Activated T-helper 17 cell treated with anti-CD3 and anti-CD28 coated beads, Interleukin-2, amount 50 U/mL, for 72 hours (primary cell): ENCODE results near the gene NCOA6. TPM values are rescaled to one million over a fixed set of nuclear protein-coding genes. Genes with fewer than 3 reads are reported as not detected.
A peak's percentile ranks its signal among the peaks of the same experiment; 100 is the strongest.

ENCODE experiments used
- ATAC-seq: fragments of 150-1000 bp; cut with Tn5 transposase; replicated peaks from 2 replicates; pipeline ENCODE4 v1.10.0; 2021; ENCODE audit warnings: mild to moderate bottlenecking, moderate library complexity
- H3K27ac Mint-ChIP-seq: one replicate; pipeline ENCODE4 v1.8.0; 2022; ENCODE audit warnings: mixed read lengths
- H3K27me3 Mint-ChIP-seq: one replicate; pipeline ENCODE4 v1.8.0; 2022; ENCODE audit warnings: mixed read lengths
- H3K36me3 Mint-ChIP-seq: one replicate; pipeline ENCODE4 v1.8.0; 2022; ENCODE audit warnings: low read depth, mild to moderate bottlenecking, mixed read lengths
- H3K4me1 Mint-ChIP-seq: one replicate; pipeline ENCODE4 v1.8.0; 2022; ENCODE audit warnings: mixed read lengths
- H3K4me3 Mint-ChIP-seq: one replicate; pipeline ENCODE4 v1.8.0; 2022; ENCODE audit warnings: mild to moderate bottlenecking, mixed read lengths
- H3K9me3 Mint-ChIP-seq: one replicate; pipeline ENCODE4 v1.8.0; 2022; ENCODE audit warnings: mixed read lengths
- total RNA-seq, 2 donors: library from RNA; stranded (reverse); gene quantifications; one replicate each; pipeline ENCODE4 v1.2.3, GENCODE V29; 2022

Gene NCOA6
- total RNA-seq, 2 donors from 2014 or later: 20.8 to 25.3 TPM

DNA sequence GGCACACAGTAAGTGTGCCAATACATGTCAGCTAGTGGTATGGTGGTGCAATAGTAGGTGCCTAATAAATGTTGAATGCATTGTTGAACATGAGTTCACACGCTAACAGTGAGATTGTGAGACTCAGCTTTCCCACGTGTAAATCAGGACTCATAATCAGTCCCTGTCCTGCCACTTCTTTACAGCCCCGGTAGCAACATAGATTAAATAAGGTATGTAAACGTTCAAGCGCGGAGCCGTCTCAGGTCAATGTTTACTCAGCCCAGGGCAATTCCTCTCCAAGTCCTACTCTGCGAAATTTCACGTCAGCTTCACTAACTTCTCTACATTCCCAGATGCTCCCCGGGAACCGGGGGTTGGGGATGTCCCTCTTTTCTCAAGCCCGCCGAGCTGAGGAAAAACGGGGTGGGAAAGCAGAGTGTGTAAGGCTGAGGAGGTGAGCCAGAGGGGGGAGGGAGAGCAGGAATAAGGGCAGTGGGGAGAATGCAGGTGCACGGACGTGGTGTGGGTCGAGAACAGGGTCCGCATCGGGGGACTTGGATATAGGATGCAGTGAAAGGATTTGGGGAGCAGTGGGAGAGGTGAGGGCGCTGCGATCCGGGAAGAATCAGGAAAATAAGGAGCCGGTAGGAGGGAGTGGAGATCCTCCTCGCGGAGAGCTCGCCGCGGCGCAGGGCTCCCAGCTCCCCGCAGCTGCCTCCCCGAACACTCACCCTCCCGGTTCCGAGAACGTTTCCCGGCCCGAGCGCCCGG is 121.9 kb downstream of the NCOA6 start:
- Mint-ChIP-seq H3K36me3 (no peaks in the 10 kb centered on the region), H3K27me3 (peaks cover 3% of the 10 kb centered on the region), H3K4me3 (peak overlapping the region; percentile 89), H3K4me1 (peaks cover 9% of the 10 kb centered on the region), H3K27ac (peak overlapping the region; percentile 96), H3K9me3 (no peaks in the 10 kb centered on the region)
- ATAC-seq: peak; percentile 17

- no peaks in the 10 kb centered on the region for H3K36me3 Mint-ChIP-seq
- peak overlapping the region; percentile 89 for H3K4me3 Mint-ChIP-seq
- peaks cover 3% of the 10 kb centered on the region for H3K27me3 Mint-ChIP-seq
- H3K27ac Mint-ChIP-seq: peak overlapping the region; percentile 96
- no peaks in the 10 kb centered on the region for H3K9me3 Mint-ChIP-seq
- no peak for ATAC-seq
- H3K4me1 Mint-ChIP-seq: peaks cover 5% of the 10 kb centered on the region
These were observed 122.4 kb downstream of the NCOA6 start for GRCh38 chr20:34703061-34703423.

- Mint-ChIP-seq H3K27me3 (peaks cover 3% of the 10 kb centered on the region), H3K4me3 (no peak overlapping the region), H3K36me3 (no peaks in the 10 kb centered on the region), H3K4me1 (peaks cover 5% of the 10 kb centered on the region), H3K27ac (no peak overlapping the region), H3K9me3 (no peaks in the 10 kb centered on the region)
- ATAC-seq: no peak
These were observed 123.9 kb downstream of the NCOA6 start for GRCh38 chr20:34701405-34702085.

DNA sequence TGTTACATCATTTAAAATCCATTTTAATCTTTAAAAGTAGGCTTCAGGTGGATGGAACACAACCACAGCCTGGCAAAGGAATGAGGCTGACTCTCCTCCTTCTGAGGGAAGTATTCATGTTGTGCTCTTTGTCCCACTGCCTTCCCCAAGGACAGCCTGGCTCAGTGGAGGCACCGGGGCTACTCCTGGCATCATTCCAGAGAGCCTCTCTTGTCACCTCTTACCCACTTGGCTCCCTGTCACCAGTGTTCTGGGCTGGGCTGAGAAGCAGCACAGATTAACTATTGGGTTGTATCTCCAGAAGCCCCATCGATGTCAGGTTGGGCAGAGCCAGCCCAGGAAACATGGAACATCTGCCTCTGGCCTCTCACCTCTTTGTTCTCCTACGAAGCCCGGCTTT is 132.0 kb downstream of the NCOA6 start:
- no peak for ATAC-seq
- H3K4me1 Mint-ChIP-seq: no peaks in the 10 kb centered on the region
- no peaks in the 10 kb centered on the region for H3K9me3 Mint-ChIP-seq
- H3K27me3 Mint-ChIP-seq: peaks cover 3% of the 10 kb centered on the region
- H3K36me3 Mint-ChIP-seq: no peaks in the 10 kb centered on the region
- H3K4me3 Mint-ChIP-seq: no peak overlapping the region
- H3K27ac Mint-ChIP-seq: no peak overlapping the region

DNA sequence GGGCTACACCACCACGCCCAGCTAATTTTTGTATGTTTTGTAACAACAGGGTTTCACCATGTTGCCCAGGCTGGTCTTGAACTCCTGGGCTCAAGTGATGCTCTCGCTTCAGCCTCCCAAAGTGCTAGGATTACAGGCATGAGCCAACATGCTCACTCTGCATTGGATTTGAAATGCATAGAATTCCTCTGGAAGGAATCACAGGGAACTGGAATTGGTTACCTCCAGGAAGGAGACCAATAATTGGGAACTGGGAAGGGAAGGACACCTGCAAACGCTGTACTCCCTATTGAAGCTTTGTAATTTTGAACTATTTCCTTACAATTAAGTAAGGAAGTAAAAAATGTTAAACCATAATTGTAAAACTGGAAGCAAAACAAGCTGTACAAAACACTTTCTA is 133.6 kb downstream of the NCOA6 start:
- no peak overlapping the region for H3K27ac Mint-ChIP-seq
- H3K36me3 Mint-ChIP-seq: no peaks in the 10 kb centered on the region
- no peak for ATAC-seq
- H3K4me1 Mint-ChIP-seq: no peaks in the 10 kb centered on the region
- H3K4me3 Mint-ChIP-seq: no peak overlapping the region
- H3K9me3 Mint-ChIP-seq: no peaks in the 10 kb centered on the region
- H3K27me3 Mint-ChIP-seq: peaks cover 3% of the 10 kb centered on the region

DNA sequence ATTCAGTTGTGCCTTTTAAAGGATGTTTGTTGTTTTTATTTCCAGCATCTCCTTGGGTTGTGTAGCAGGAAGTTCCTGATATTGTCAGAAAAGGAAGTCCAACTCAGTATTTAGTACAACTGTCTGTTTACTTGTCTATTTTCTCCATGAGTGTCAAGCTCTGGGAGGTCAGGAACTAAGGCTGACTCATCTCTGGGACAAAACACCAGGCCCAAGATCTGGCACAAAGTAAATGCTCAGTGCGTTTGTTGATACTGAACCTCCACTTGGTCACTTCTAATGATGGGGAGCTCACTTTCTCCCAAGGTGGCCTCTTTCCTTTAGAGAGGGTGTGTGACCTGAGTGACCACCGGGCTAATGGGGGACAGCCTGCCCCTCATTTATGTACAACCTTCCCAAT is 136.0 kb downstream of the NCOA6 start:
- no peaks in the 10 kb centered on the region for H3K4me1 Mint-ChIP-seq
- no peak for ATAC-seq
- H3K36me3 Mint-ChIP-seq: no peaks in the 10 kb centered on the region
- no peak overlapping the region for H3K27ac Mint-ChIP-seq
- H3K4me3 Mint-ChIP-seq: no peak overlapping the region
- peaks cover 3% of the 10 kb centered on the region for H3K27me3 Mint-ChIP-seq
- H3K9me3 Mint-ChIP-seq: no peaks in the 10 kb centered on the region

DNA sequence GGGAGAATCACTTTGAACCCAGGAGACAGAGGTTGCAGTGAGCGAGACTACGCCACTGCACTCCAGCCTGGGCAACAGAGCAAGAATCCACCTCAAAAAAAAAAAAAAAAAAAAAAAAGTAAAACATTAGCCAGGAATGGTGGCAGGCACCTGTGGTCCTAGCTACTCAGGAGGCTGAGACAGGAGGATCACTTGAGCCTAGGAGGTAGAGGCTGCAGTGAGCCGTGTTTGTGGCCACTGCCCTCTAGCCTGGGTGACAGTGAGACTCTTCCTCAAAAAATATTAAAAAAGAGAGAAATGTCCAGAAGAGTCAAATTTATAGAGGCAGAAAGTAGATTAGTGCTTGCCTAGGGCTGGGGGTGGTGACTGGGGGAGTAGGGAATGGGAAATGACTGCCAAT is 141.8 kb downstream of the NCOA6 start:
- Mint-ChIP-seq H3K36me3 (no peaks in the 10 kb centered on the region), H3K27ac (no peak overlapping the region), H3K4me1 (no peaks in the 10 kb centered on the region), H3K4me3 (no peak overlapping the region), H3K27me3 (no peaks in the 10 kb centered on the region), H3K9me3 (no peaks in the 10 kb centered on the region)
- ATAC-seq: no peak

DNA sequence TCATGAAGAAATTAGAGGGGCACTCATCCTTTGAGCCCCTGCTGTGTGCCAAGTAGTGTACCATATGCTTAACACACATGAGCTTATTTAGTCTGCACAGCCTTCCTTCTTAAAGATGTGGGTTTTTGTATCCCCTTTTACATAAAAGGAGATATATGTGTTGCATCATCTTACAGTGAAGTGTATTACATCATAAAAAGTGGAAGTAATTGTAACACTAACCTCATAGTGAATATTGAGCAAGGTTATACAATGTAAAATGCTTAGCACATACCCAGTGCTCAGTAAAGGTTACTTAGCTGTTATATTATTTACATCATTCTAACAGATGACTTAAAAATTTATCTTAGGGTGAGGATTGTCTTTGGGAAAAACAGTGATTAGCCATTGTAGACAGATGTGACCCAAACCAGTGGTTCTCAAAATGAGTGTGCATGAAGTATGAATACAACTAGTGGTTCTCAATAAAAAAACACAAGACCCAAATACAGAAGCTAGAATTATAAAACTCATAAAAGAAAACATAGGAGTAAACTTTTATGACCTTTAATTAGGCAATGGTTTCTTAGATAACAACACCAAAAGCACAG is 144.8 kb downstream of the NCOA6 start:
- Mint-ChIP-seq H3K4me3 (no peak overlapping the region), H3K27ac (no peak overlapping the region), H3K27me3 (no peaks in the 10 kb centered on the region), H3K4me1 (peaks cover 5% of the 10 kb centered on the region), H3K9me3 (no peaks in the 10 kb centered on the region), H3K36me3 (peaks cover 5% of the 10 kb centered on the region)
- no peak for ATAC-seq

- Mint-ChIP-seq H3K27ac (peak within 1 kb of the TSS; percentile 93), H3K27me3 (no peaks in the 10 kb centered on the region), H3K9me3 (no peaks in the 10 kb centered on the region), H3K4me3 (peak within 1 kb of the TSS; percentile 90), H3K4me1 (peaks cover 5% of the 10 kb centered on the region), H3K36me3 (peaks cover 5% of the 10 kb centered on the region)
- peak; percentile 98 for ATAC-seq
These were observed 148.6 kb downstream of the NCOA6 start, which contains the start of gene PIGU for GRCh38 chr20:34676642-34677373. Gene PIGU, minus strand, starts transcription at chr20:34677092. Its CDS starts 7 bp downstream, at chr20:34677085.

DNA sequence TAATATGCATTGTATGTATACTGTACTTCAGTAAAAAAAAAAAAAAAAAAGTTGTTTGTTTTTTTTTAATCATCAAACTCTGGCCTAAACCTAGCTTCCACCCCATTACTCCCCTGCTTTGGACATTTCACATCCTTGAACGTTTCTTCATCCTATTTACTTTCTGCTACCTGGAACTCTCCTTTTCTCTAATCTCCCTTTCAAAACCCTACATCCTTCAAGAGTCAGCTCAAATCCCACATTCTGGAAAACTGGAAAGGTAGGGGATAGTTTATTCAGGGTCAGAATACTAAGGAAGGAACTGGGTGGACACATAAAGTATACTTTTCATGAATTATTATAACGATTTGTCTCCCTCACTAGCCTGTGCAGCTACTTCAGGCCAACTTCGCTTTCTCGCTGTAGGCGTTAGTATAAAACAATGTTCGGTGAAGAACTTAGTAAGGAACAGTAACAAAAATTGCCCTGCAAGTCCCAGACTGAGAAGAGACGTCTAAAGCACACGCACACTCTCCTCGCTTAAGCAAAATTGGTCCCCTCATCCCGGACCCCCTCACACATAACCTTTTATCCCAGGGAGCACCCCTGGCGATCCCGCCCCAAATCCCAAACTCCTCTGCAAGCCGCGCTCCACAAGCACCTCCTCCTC is 149.3 kb downstream of the NCOA6 start:
- ATAC-seq: no peak
- Mint-ChIP-seq H3K36me3 (peaks cover 5% of the 10 kb centered on the region), H3K4me3 (peak overlapping the region; percentile 90), H3K9me3 (no peaks in the 10 kb centered on the region), H3K27me3 (no peaks in the 10 kb centered on the region), H3K4me1 (peaks cover 5% of the 10 kb centered on the region), H3K27ac (peak overlapping the region; percentile 93)

- Mint-ChIP-seq H3K27ac (no peak overlapping the region), H3K27me3 (no peaks in the 10 kb centered on the region), H3K4me1 (peaks cover 5% of the 10 kb centered on the region), H3K36me3 (peaks cover 5% of the 10 kb centered on the region), H3K9me3 (no peaks in the 10 kb centered on the region), H3K4me3 (peak overlapping the region; percentile 90)
- no peak for ATAC-seq
These were observed 149.9 kb downstream of the NCOA6 start for GRCh38 chr20:34675561-34675960.

DNA sequence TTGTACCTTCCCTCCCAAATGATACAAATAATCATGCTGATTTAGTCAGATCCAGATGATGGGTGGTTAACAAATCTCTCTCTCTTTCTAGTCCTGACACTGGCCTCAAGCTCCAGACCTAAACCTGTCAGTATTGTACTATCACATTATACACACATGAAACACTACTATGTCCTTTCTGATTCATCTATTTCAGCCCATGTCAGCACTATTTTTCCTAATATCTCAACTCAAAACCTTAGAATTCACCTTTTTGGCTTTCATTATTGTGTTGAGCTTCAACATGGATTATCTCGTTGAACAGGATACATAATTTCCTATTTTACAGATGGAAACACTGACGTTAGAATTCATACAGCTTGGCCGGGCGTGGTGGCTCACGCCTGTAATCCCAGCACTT is 152.0 kb downstream of the NCOA6 start:
- H3K27ac Mint-ChIP-seq: no peak overlapping the region
- no peak overlapping the region for H3K4me3 Mint-ChIP-seq
- H3K9me3 Mint-ChIP-seq: no peaks in the 10 kb centered on the region
- no peaks in the 10 kb centered on the region for H3K27me3 Mint-ChIP-seq
- no peak for ATAC-seq
- H3K4me1 Mint-ChIP-seq: peaks cover 5% of the 10 kb centered on the region
- H3K36me3 Mint-ChIP-seq: peaks cover 5% of the 10 kb centered on the region

DNA sequence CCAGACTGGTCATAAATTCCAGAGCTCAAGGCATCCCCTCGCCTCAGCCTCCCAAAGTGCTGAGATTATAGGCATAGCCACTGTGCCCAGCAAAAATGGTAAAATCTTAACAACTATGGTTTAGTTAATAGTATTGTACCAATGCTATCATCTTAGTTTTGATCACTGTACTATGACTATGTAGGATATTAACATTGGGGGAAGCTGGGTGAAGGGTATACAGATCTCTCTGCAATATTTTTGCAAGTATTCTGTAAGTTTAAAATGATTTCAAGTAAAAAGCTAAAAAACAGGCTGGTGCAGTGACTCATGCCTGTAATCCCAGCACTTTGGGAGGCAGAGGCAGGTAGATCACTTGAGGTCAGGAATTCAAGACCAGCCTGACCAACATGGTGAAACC is 156.4 kb downstream of the NCOA6 start:
- no peaks in the 10 kb centered on the region for H3K36me3 Mint-ChIP-seq
- no peaks in the 10 kb centered on the region for H3K27me3 Mint-ChIP-seq
- H3K4me3 Mint-ChIP-seq: no peak overlapping the region
- no peaks in the 10 kb centered on the region for H3K9me3 Mint-ChIP-seq
- no peak overlapping the region for H3K27ac Mint-ChIP-seq
- no peak for ATAC-seq
- peaks cover 4% of the 10 kb centered on the region for H3K4me1 Mint-ChIP-seq
